GM12874 (cell line): ENCODE results near the gene AFP.
A peak's percentile ranks its signal among the peaks of the same experiment; 100 is the strongest.

Experiments
- TF ChIP-seq, protein P1 (sequence below): IDR thresholded peaks from 2 replicates; pipeline ENCODE4 v1.5.1; 2011; ENCODE audit warnings: low read depth, mild to moderate bottlenecking, control low read depth, low read length, moderate library complexity; ENCODE audit not compliant: insufficient read depth

The AFP gene

DNA sequence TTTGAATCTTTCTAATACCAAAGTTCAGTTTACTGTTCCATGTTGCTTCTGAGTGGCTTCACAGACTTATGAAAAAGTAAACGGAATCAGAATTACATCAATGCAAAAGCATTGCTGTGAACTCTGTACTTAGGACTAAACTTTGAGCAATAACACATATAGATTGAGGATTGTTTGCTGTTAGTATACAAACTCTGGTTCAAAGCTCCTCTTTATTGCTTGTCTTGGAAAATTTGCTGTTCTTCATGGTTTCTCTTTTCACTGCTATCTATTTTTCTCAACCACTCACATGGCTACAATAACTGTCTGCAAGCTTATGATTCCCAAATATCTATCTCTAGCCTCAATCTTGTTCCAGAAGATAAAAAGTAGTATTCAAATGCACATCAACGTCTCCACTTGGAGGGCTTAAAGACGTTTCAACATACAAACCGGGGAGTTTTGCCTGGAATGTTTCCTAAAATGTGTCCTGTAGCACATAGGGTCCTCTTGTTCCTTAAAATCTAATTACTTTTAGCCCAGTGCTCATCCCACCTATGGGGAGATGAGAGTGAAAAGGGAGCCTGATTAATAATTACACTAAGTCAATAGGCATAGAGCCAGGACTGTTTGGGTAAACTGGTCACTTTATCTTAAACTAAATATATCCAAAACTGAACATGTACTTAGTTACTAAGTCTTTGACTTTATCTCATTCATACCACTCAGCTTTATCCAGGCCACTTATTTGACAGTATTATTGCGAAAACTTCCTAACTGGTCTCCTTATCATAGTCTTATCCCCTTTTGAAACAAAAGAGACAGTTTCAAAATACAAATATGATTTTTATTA is 3.6 kb upstream of the AFP start:
- TF ChIP-seq, protein P1, sequence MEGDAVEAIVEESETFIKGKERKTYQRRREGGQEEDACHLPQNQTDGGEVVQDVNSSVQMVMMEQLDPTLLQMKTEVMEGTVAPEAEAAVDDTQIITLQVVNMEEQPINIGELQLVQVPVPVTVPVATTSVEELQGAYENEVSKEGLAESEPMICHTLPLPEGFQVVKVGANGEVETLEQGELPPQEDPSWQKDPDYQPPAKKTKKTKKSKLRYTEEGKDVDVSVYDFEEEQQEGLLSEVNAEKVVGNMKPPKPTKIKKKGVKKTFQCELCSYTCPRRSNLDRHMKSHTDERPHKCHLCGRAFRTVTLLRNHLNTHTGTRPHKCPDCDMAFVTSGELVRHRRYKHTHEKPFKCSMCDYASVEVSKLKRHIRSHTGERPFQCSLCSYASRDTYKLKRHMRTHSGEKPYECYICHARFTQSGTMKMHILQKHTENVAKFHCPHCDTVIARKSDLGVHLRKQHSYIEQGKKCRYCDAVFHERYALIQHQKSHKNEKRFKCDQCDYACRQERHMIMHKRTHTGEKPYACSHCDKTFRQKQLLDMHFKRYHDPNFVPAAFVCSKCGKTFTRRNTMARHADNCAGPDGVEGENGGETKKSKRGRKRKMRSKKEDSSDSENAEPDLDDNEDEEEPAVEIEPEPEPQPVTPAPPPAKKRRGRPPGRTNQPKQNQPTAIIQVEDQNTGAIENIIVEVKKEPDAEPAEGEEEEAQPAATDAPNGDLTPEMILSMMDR: no peak

DNA sequence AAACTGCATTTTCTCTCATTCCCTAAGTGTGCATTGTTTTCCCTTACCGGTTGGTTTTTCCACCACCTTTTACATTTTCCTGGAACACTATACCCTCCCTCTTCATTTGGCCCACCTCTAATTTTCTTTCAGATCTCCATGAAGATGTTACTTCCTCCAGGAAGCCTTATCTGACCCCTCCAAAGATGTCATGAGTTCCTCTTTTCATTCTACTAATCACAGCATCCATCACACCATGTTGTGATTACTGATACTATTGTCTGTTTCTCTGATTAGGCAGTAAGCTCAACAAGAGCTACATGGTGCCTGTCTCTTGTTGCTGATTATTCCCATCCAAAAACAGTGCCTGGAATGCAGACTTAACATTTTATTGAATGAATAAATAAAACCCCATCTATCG is 2.9 kb upstream of the AFP start:
- TF ChIP-seq, protein P1: no peak

DNA sequence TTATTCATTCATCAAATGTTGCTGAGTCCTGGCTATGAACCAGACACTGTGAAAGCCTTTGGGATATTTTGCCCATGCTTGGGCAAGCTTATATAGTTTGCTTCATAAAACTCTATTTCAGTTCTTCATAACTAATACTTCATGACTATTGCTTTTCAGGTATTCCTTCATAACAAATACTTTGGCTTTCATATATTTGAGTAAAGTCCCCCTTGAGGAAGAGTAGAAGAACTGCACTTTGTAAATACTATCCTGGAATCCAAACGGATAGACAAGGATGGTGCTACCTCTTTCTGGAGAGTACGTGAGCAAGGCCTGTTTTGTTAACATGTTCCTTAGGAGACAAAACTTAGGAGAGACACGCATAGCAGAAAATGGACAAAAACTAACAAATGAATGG is 1.7 kb upstream of the AFP start:
- TF ChIP-seq, protein P1: peak; percentile 40; the same call in 1 of the 2 replicates

DNA sequence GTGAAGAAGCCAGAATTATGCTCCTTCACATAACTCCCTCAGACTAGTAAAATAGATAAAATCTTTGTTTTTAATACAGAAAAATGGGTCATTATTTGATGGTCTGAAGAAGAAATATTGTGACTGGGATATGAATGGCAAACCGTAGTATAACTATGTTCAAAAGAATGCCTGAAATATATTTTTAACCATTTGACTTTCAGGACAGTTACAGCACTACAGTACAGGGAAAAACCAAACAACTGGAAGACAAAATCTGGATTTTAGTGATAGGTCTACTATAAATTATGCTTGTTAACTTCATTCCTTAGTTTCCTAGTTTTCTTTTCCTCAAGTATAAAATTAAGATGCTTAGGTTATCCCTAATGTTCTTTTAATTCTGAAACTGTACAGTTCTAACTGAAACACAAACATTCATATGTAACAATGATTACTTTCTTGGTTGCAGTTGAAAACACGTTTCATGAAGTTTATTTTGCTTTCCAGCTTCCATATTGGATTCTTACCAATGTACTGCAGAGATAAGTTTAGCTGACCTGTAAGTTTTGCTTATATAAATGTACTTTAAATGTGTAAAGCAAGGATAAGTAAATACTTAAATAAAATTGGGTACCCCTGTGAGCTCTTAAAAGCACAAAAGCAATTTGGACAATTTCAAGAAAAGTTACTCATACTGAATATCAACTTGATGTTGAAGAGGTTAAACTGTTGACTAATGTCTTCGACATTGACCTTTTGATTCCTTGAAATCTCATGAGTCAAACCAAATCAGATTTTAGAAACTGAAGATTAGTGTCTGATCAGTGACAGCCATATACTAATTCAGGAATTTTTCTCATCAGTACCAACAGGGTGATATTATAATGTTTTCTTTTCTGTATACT is 895 bp downstream of the AFP start:
- TF ChIP-seq, protein P1: no peak

DNA sequence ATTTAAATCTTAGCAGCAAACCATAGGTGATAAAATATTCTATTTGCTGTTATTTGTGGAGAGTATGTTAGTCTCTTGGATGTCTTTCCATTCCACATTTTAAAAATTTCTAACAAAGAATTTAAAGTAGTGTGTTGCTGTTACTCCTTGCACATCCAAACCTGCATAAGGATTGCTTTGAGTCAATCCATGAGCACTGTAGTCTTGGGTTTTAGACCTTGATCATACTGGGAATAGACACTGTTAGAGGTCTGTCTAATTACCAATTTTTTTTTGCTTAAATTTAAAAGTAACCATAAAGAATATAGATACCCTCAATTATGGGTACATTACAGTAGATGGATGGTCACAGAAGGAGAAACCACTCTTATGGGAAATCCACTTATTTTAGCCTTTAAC is 1.5 kb downstream of the AFP start:
- TF ChIP-seq, protein P1: no peak

DNA sequence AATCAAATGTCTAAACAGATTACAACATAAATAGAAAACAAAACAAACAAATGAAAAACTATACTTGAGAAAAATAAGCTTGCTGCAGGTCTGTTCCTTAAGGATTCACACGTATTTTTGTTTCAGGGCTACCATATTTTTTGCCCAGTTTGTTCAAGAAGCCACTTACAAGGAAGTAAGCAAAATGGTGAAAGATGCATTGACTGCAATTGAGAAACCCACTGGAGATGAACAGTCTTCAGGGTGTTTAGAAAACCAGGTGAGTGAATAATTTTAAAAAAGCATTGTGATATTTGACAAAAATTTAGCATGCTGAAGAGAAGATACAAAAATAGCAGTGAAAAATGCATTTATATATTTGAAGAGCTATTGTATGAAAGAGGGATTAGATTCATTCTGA is 2.0 kb downstream of the AFP start:
- TF ChIP-seq, protein P1: no peak

DNA sequence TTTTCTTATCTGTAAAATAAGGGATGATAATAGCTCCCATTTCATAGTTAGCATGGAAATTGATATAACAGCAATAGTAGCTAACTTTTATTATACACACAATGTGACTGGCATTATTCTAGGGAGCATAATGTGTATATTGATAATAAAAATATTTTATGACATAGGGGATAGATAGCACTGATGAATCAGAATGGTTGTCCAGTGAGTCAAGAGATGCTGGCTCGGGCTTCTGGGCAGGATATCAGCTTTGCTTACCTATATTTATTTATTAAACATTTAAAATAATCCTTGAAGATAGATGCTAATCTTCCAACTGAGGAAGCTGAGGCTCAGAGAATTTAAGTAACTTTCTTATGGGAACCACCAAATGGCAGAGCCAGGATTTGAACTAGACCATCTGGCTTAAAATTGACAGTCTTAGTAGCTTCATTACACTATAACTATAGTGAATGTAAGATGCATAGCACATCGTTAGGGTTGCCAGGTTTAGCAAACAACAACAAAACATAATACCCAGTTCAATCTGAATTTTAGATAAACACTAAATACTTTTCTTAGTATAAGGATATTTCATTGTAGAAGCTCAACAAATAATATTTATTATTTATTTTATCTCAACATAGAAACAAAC is 2.7 kb downstream of the AFP start:
- TF ChIP-seq, protein P1: no peak
